T-helper 1 cell (primary cell): Measurements from ENCODE around the gene GABRD.

Experiments used
- DNase-seq, 5 donors: peaks; one replicate each; pipeline ENCODE4 v3.0.0-alpha.2; 2012 to 2020

The GABRD gene

GRCh38 chr1:2056955-2057590 is 37.9 kb downstream of the GABRD start:
- no peak for DNase-seq

- DNase-seq = no peak
These were observed 40.3 kb downstream of the GABRD start for GRCh38 chr1:2059290-2059953.

GRCh38 chr1:2060072-2060471 is 40.9 kb downstream of the GABRD start:
- no peak for DNase-seq

- DNase-seq = no peak
These were observed 41.4 kb downstream of the GABRD start for GRCh38 chr1:2060535-2060934.

- no peak for DNase-seq
These were observed 42.1 kb downstream of the GABRD start for GRCh38 chr1:2061065-2061778.

GRCh38 chr1:2065699-2066098 is 46.6 kb downstream of the GABRD start:
- no peak for DNase-seq

GRCh38 chr1:2067393-2067792 is 48.2 kb downstream of the GABRD start:
- DNase-seq = no peak

- no peak for DNase-seq
These were observed 48.8 kb downstream of the GABRD start for GRCh38 chr1:2067981-2068380.

- no peak for DNase-seq
These were observed 49.8 kb downstream of the GABRD start for GRCh38 chr1:2068951-2069350.

- DNase-seq = no peak
These were observed 50.9 kb downstream of the GABRD start for GRCh38 chr1:2070016-2070415.

GRCh38 chr1:2070800-2071530 is 51.8 kb downstream of the GABRD start:
- DNase-seq = no peak

- DNase-seq = no peak
These were observed 53.1 kb downstream of the GABRD start for GRCh38 chr1:2072109-2072806.

GRCh38 chr1:2072891-2073290 is 53.7 kb downstream of the GABRD start:
- no peak for DNase-seq

GRCh38 chr1:2073382-2074230 is 54.5 kb downstream of the GABRD start:
- DNase-seq = no peak

GRCh38 chr1:2074396-2074795 is 55.3 kb downstream of the GABRD start:
- DNase-seq = no peak

- DNase-seq = no peak
These were observed 56.0 kb downstream of the GABRD start for GRCh38 chr1:2074944-2075740.

GRCh38 chr1:2076826-2077225 is 57.7 kb downstream of the GABRD start:
- no peak for DNase-seq

- no peak for DNase-seq
These were observed 59.0 kb downstream of the GABRD start for GRCh38 chr1:2078170-2078569.

GRCh38 chr1:2079396-2080085 is 60.4 kb downstream of the GABRD start:
- DNase-seq = no peak

- DNase-seq = no peak
These were observed 61.0 kb downstream of the GABRD start for GRCh38 chr1:2080140-2080539.
